ENCODE measurements around the gene PTEN.
"Not testable (repeated sequence)": the region's sequence is repeated elsewhere in the genome, so short reads cannot be mapped to it uniquely, and the experiment has no call there.

PTEN gene

GRCh38 chr10:87863053-87863943 lies at the start of gene PTEN, which contains the start of gene KLLN:
Gene PTEN (plus strand): TSS chr10:87863625. CDS start chr10:87864470, 845 bp downstream.
Gene KLLN (minus strand): TSS chr10:87863533. CDS start chr10:87862487, 1,046 bp downstream.
- DNase-seq, result peak; percentile 80 to 86

DNA sequence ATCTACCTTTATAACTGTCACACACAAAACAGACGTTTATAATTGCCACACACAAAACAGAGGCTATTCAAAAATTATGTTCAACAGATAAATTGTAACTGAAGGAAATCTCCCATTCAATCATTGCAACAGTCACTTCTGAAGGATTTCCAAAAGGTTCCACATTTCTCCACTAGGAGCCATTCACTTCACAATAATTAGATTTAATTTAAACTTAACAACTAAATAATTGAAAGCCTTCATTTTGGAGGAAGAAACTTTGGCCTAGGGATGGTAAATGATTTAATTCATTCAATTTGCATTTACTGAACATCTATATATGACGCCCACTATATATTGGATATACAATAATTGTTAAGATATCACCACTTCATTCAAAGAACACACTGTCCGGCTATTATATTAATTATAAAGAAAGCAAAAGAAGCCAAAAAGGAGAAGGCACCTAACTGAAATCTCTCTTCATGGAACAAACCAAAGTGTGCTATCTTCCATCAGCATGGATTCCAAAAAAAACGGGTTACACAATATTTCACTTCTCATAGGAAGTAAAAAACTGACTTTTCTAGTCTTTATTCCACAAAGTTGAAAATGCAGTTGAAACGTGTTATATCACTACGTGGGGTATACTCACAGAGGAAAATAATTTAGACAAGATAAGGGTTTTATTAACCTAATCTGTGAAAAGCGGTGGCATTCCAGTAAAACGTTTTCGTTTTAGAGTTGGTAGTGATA lies 47.1 kb upstream of the PTEN start:
- peak in 1 of 2 donors; percentile 27 for DNase-seq

DNA sequence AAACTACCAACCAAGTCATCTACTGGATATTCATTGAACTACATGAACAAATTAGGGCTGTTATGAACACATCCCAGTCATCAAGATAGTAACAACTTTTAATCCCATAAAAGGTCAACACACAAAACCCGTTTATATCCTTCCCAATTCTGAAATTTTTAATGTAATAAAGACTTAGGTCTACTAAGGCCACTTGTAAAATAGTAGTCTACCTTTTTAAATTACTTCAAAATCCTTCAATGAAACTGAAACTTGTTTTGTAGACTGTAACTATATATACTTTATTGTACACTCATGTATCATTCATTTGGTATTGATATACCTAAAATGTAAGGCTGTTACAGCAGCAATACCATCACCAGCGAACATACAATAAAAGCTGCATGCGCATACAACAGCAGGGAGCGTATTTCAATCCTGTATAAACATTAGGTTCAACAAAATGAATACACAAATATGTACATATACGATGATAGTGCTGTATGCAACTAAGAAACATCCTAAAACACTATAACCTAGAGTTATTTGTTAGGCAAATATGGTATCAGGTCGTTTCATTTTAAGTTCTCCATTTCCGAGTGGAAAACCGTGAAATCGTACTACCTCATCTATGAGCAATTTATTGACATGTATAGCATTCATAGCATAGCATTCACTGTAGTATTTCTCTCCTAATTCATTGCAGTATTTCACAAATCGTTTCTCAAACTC lies 46.4 kb upstream of the PTEN start:
- peak in 1 of 2 donors; percentile 20 for DNase-seq

DNA sequence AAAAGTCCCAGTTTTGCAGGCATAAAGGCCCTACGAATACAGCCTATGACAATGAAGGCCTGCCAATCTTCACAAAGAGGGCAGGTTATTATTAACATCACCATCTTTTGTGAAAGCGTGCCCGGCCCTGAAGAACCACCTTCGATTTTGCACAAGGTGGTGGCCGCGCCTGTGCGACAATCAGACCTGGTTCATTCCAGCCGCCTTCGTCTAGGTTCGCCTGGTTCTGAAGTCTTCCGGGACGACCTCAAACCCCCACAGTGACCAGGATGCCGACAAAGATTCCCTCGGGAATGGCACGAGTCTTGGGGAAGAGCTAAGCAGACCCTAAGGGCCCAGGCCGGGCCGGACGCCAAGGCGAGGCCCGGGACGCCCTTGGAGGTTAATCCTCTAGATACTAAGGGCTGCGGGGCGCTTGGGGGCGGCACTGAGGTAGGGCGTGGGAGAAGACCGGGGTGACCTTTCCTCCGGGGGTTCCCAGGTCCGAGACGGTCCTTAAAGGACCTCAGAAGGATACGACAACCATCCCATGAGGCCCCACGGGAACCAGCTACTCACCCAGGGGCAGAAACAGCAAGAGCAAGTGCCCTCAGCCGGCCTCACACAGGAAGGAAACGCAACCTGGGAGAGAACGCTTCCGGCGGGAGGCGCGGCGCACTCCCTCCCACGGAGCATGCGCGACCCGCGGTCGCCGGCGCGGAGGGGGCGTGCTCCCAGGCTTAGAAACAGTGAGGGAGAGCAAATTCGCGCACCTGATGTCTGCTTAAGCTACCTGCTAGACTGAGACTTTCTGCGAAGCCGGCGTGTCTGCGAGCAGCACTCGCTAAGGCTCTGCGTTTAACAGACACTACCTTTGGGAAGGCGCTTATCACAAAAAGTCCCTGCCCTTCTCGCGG lies 45.6 kb upstream of the PTEN start, which contains the start of gene ATAD1:
Gene ATAD1 (minus strand): TSS at position 618 of the 896 bp plus-strand sequence. CDS start 3,627 bp downstream, outside the sequence.
- peak; percentile 75 to 80 for DNase-seq

DNA sequence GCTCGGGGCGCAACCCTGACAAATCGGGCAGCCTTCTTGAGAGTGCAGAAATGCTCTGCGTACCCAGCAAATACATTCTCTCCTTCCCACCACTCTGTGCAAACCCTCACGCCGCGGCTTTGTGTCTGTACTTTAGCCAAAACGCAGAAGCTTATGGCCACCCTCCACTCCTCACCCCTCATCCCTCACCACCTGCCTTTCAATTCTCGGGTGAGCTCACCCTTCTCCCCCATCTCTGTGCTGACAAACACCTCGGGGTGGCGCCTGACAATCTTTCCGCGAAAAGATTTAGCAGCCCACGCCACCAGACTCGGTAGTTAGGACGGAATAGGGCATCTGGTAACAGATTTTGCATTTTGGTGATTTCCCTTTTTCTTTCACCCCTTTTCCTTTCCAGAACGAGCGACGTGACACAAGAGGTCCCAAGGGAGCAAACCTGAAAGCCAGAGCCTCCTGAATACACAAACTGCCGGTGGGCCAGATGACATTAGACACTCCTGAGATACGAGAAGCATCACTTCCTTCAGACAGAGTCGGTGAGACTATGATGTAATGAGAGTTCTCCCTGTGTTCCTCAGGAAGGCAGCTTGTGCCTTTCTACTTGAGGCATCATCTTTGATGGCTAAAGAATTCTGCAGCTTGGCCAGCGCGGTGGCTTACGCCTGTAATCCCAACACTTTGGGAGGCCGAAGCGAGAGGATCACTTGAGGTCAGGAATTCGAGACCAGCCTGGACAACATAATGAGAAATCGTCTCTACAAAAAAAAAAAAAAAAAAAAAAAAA lies 44.7 kb upstream of the PTEN start:
- DNase-seq, result peak; percentile 13 to 22

- DNase-seq, result no peak
Observed at GRCh38 chr10:87819289-87819585, 44.2 kb upstream of the PTEN start.

- DNase-seq, result no peak
Observed at GRCh38 chr10:87826653-87827052, 36.8 kb upstream of the PTEN start.

DNA sequence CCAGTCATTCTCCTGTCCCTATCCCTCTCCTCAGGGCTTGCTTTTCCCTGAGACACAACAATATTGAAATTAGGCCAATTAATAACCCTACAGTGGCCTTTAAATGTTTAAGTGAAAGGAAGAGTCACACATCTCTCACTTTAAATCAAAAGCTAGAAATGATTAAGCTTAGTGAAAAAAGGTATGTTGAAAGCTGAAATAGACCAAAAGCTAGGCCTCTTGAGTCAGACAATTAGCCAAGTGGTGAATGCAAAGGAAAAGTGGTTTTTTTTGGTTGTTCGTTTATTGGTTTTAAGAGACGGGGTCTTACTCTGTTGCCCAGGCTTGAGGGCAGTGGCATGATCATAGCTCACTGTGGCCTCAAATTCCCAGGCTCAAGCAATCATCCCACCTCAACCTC lies 35.7 kb upstream of the PTEN start:
- DNase-seq, result no peak

- not testable (repeated sequence) for DNase-seq
Observed at GRCh38 chr10:87829051-87829450, 34.4 kb upstream of the PTEN start.

DNA sequence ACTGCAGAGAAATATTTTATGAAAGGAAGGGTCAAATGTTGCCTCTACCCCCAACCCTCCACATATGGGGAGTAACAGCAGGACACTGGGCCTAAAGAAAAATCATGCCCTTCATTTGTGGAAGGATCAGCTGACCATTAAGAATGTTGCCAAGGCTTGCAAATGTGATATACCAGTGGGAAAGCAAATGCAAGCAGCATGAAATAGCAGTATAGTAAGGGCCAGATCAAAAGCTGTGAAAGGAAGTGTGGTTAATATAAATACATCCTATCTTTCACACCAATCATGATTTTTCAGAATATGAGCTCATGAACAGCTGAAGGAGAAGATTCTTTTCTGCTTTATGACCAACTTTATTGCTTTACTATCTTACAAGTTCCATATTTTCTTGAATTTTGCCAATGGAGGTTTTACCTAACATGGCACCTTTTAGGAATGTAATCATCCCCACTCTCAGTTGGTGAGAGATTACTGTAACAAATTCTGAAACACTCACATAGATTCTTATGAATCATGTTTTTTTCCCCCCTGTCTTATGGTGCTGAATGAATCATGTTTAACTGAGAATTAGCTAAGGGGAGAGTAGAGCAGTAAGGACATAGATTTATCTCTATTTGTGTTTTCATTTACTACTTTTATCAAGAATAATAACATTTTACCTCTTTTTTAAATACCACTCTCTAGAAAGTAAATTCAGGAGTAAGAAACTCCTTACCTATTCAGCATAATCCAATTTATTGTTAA lies 33.3 kb upstream of the PTEN start:
- no peak for DNase-seq

- DNase-seq, result no peak
Observed at GRCh38 chr10:87836098-87836497, 27.3 kb upstream of the PTEN start.

DNA sequence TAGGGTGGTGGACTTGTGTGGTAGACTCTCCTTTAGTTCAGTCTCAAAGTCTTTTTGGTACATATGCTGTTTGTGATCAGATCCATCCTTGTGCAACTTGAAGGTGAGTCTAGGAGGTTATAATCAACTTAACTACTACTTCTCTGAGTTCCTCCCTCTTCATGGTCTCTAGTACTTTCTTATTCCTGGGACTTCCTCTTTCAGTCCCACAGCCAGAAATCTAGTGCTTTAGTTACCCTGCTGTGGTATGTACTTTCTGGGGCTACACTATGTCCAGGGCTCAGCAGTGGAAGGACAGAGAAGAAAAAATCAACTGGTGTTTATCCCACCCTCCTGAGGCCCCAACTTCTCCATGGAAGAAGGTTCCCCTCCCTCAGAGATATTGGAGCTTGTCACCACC lies 26.0 kb upstream of the PTEN start:
- peak in 1 of 2 donors; percentile 27 for DNase-seq

- no peak for DNase-seq
Observed at GRCh38 chr10:87838650-87839049, 24.8 kb upstream of the PTEN start.

- DNase-seq, result no peak
Observed at GRCh38 chr10:87841186-87841585, 22.2 kb upstream of the PTEN start.

DNA sequence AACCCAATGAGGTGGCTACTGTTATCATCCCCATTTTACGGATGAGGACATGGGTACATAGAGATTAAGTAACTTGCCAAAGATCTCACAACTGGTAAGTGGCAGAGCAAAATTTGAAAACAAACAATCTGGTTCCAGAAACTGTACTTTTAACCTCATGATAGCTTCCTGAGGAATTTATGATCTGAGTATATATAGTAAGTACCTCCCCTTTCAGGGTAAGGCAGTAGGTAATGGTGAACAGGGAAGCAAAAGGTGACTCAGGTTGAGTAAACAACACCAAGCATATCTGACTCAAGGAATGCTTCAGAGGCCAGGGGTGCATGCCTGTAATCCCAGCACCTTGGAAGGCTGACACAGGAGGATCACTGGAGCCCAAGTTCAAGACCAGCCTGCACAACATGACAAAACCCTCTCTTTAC lies 21.2 kb upstream of the PTEN start:
- DNase-seq, result no peak

- DNase-seq, result no peak
Observed at GRCh38 chr10:87842776-87843497, 20.5 kb upstream of the PTEN start.

- DNase-seq, result no peak
Observed at GRCh38 chr10:87843714-87844113, 19.7 kb upstream of the PTEN start.

- no peak for DNase-seq
Observed at GRCh38 chr10:87844837-87845623, 18.4 kb upstream of the PTEN start.

DNA sequence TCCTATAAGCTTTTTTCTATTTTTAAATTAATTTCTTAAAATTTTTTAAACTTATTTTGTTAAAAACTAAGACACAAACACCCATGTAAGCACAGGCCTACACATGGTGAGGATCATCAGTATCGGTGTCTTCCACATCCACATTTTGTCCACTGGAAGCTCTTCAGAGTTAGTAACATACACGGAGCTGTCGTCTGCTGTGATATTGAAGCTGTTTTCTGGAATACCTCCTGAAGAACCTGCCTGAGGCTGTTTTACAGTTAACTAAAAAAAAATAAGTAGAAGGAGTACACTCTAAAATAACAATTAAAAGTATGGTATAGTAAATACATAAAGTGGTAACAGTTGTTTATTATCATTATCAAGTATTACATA lies 17.8 kb upstream of the PTEN start:
- no peak for DNase-seq

Measured in inflammatory macrophage treated with lipopolysaccharide for 1 hour (primary cell).